MCF 10A (cell line): ENCODE data around the gene NRTN. TPM values are rescaled to one million over a fixed set of nuclear protein-coding genes. Genes with fewer than 3 reads are reported as not detected.
"Not testable (repeated sequence)": the region's sequence is repeated elsewhere in the genome, so short reads cannot be mapped to it uniquely, and the experiment has no call there.

ENCODE experiments used
- BruUV-seq: library from RNA; stranded (reverse); fragments of 400-500 nt; replicated peaks from 2 replicates; lab custom pipeline; 2021; lab: Mats Ljungman, UMichigan
- CTCF ChIA-PET: fragments of 300-600 bp; sonication (Branson Sonifier 250); formaldehyde crosslinking; extraction: SDS; loops from one replicate; lab custom pipeline; 2021; ENCODE audit warnings: antibody characterized with exemption, inconsistent platforms; lab: Yijun Ruan, JAX
- POLR2A ChIA-PET: fragments of 300-600, 350-650 bp; sonication (Branson Sonifier 250); formaldehyde crosslinking; extraction: SDS; loops from one replicate; lab custom pipeline; 2020; ENCODE audit warnings: antibody characterized with exemption, inconsistent platforms; lab: Yijun Ruan, JAX
- DNase-seq: peaks from one replicate; pipeline ENCODE4 v3.0.0-alpha.2; 2018; ENCODE audit not compliant: unreplicated experiment
- H3K27ac Mint-ChIP-seq: one replicate; pipeline ENCODE4 v1.8.0; 2022; ENCODE audit warnings: mild to moderate bottlenecking, low read depth, mixed read lengths; ENCODE audit not compliant: unreplicated experiment
- H3K27me3 Mint-ChIP-seq: one replicate; pipeline ENCODE4 v1.8.0; 2022; ENCODE audit warnings: mixed read lengths; ENCODE audit not compliant: insufficient read depth, unreplicated experiment
- H3K36me3 Mint-ChIP-seq: one replicate; pipeline ENCODE4 v1.8.0; 2022; ENCODE audit warnings: mild to moderate bottlenecking, moderate library complexity, mixed read lengths; ENCODE audit not compliant: insufficient read depth, unreplicated experiment
- H3K4me1 Mint-ChIP-seq: one replicate; pipeline ENCODE4 v1.8.0; 2022; ENCODE audit warnings: mixed read lengths; ENCODE audit not compliant: insufficient read depth, unreplicated experiment
- H3K4me3 Mint-ChIP-seq: one replicate; pipeline ENCODE4 v1.8.0; 2022; ENCODE audit warnings: mild to moderate bottlenecking, moderate library complexity, mixed read lengths; ENCODE audit not compliant: unreplicated experiment
- H3K9me3 Mint-ChIP-seq: one replicate; pipeline ENCODE4 v1.8.0; 2022; ENCODE audit warnings: mixed read lengths; ENCODE audit not compliant: unreplicated experiment
- intact Hi-C: fragments of 100-400 bp; cut with micrococcal nuclease; formaldehyde crosslinking; loops from 2 replicates; pipeline ENCODE4 v1.14.1; 2022
- total RNA-seq: library from RNA; stranded (reverse); gene quantifications from 2 replicates; pipeline ENCODE4 v1.2.3, GENCODE V29; 2022
- TF ChIP-seq, protein P1 (sequence below): fragments of 200-600 bp; IDR thresholded peaks from one replicate; pipeline ENCODE4 v1.8.0; 2022; ENCODE audit warnings: antibody characterized with exemption, mild to moderate bottlenecking; ENCODE audit not compliant: unreplicated experiment

The NRTN gene
- total RNA-seq, 1 experiment from 2014 or later, result 0.75 TPM

DNA sequence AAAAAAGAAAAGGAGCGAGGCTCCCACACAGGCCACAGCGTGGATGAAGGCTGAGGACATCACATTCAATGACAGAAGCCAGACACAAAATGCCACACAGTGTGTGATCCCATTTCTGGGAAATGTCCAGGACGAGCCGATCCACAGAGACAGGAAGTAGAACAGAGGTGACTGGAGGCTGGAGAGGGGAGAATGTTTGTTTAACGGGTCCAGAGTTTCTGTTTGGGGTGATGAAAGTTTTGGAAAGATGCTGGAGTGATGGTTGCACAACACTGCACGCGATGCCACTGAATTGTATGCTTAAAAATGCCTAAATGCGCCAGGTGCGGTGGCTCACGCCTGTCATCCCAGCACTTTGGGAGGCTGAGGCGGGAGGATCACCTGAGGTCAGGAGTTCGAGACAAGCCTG, 66.1 kb downstream of the NRTN start:
- Mint-ChIP-seq H3K4me1 (no peaks in the 10 kb centered on the region), H3K9me3 (no peaks in the 10 kb centered on the region), H3K27me3 (peaks cover 9% of the 10 kb centered on the region), H3K27ac (no peak overlapping the region), H3K4me3 (no peak overlapping the region), H3K36me3 (peaks cover 5% of the 10 kb centered on the region)
- no peak for DNase-seq
- POLR2A ChIA-PET, result interaction anchor here (0.6 to 0.9 kb wide), 2 partner anchors 43 to 143 kb away, joined by 3 to 4 read pairs; no protein-coding TSS in a partner anchor
- TF ChIP-seq, protein P1, sequence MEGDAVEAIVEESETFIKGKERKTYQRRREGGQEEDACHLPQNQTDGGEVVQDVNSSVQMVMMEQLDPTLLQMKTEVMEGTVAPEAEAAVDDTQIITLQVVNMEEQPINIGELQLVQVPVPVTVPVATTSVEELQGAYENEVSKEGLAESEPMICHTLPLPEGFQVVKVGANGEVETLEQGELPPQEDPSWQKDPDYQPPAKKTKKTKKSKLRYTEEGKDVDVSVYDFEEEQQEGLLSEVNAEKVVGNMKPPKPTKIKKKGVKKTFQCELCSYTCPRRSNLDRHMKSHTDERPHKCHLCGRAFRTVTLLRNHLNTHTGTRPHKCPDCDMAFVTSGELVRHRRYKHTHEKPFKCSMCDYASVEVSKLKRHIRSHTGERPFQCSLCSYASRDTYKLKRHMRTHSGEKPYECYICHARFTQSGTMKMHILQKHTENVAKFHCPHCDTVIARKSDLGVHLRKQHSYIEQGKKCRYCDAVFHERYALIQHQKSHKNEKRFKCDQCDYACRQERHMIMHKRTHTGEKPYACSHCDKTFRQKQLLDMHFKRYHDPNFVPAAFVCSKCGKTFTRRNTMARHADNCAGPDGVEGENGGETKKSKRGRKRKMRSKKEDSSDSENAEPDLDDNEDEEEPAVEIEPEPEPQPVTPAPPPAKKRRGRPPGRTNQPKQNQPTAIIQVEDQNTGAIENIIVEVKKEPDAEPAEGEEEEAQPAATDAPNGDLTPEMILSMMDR, result no peak
- intact Hi-C loops, result no loop called here
- BruUV-seq, result no TSS peak
- CTCF ChIA-PET, result interaction anchor here (0.9 kb wide), 1 partner anchor 29 kb away, joined by 3 read pairs; no protein-coding TSS in a partner anchor

DNA sequence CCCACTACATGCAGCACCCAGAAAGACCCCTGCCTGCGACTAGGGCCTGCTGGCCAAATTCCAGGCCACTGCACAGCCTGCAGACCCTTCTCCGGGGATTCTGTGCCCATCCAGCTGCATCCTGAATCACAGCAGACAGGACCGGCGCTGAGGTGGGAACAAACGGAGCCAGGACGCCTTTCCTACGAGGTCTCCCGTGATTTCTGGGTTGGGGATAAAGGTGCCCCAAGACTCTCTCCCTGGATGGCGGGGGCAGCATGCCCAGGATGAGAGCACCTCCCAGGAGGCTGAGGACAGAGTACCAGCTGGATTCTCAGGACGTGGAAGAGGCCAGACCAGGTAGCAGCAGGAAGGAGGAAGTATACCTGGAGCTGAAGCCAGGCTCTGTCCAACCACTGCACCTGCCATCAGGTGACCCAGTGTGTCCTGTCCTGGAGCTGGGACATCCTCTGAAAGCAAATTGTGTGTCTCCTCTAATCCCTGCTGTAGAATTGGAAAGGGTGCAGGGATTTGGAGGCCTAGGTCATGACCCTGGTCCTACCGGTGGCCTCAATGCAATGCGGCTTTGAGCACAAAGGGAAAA, 68.8 kb downstream of the NRTN start:
- H3K27ac Mint-ChIP-seq, result no peak overlapping the region
- CTCF ChIA-PET, result interaction anchor here (2.8 kb wide), 1 partner anchor 70 kb away, joined by 8 read pairs; no protein-coding TSS in a partner anchor
- H3K9me3 Mint-ChIP-seq, result no peaks in the 10 kb centered on the region
- no peak overlapping the region for H3K4me3 Mint-ChIP-seq
- H3K4me1 Mint-ChIP-seq, result no peaks in the 10 kb centered on the region
- POLR2A ChIA-PET, result interaction anchor here (1.6 kb wide), 1 partner anchor 30 kb away, joined by 3 read pairs; no protein-coding TSS in a partner anchor
- H3K36me3 Mint-ChIP-seq, result peaks cover 5% of the 10 kb centered on the region
- no peaks in the 10 kb centered on the region for H3K27me3 Mint-ChIP-seq
- TF ChIP-seq, protein P1, result no peak
- no TSS peak for BruUV-seq
- no peak for DNase-seq
- intact Hi-C loops, result no loop called here

DNA sequence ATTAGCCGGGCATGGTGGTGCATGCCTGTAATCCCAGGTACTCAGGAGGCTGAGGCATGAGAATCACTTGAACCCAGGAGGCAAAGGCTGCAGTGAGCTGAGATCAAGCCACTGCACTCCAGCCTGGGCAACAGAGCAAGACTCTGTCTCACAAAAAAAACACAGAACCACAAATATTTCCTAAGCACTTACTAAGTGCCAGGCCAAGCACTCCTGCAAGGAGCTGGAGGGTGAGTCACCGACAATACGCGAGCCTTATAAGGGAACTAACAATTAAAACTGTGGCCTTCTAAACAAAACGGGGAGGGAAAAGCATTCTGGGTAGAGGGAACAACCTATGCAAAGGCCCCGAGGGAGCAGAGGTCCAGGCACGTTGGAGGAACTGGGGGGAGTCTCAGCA, 69.6 kb downstream of the NRTN start:
- BruUV-seq, H3K27me3 Mint-ChIP-seq, H3K27ac Mint-ChIP-seq, H3K4me1 Mint-ChIP-seq, H3K4me3 Mint-ChIP-seq, intact Hi-C loops, H3K36me3 Mint-ChIP-seq, H3K9me3 Mint-ChIP-seq: not testable (repeated sequence)
- peak; percentile 66 for DNase-seq
- CTCF ChIA-PET, result interaction anchor here (0.6 to 2.8 kb wide), 3 partner anchors 31 to 351 kb away, joined by 3 to 8 read pairs (median 4); no protein-coding TSS in a partner anchor
- POLR2A ChIA-PET, result interaction anchor here (1.0 to 1.6 kb wide), 2 partner anchors 10 to 30 kb away, joined by 3 read pairs; no protein-coding TSS in a partner anchor

DNA sequence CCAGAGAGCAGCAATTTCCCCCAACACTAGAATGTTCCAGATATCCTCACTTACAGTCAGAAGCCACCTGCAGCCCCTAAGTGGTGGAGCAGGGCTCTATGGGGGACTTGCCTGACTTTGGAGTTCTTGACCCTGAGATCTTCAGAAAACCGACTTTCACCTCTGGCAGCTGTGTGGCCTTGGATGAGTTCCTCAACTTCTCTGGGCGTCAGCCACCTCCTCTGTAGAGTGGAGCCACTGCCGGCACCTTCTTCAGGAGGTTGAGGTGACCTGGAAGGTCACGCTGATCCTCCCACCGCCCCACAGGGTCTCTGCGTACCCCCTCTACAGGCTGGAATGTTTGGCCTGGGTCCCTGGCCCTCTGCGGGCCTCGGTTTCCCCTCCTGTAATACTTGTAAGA, 72.6 kb downstream of the NRTN start:
- no peak for DNase-seq
- no peak overlapping the region for H3K4me3 Mint-ChIP-seq
- ChIA-PET CTCF (interaction anchor here (0.5 kb wide), 1 partner anchor 74 kb away, joined by 3 read pairs; no protein-coding TSS in a partner anchor), POLR2A (no interaction called here)
- TF ChIP-seq, protein P1, result no peak
- no peaks in the 10 kb centered on the region for H3K9me3 Mint-ChIP-seq
- no peaks in the 10 kb centered on the region for H3K27me3 Mint-ChIP-seq
- H3K4me1 Mint-ChIP-seq, result no peaks in the 10 kb centered on the region
- H3K36me3 Mint-ChIP-seq, result no peaks in the 10 kb centered on the region
- intact Hi-C loops, result no loop called here
- no peak overlapping the region for H3K27ac Mint-ChIP-seq
- no TSS peak for BruUV-seq
